HG03575 (cell line): ENCODE results near the gene GARIN6.
A peak's percentile ranks its signal among the peaks of the same experiment; 100 is the strongest.
"Not testable (repeated sequence)": the region's sequence is repeated elsewhere in the genome, so short reads cannot be mapped to it uniquely, and the experiment has no call there.

Experiments
- ATAC-seq: cut with Tn5 transposase; IDR thresholded peaks from one replicate; pipeline ENCODE4 v1.9.1; 2021; ENCODE audit not compliant: unreplicated experiment, insufficient number of reproducible peaks, low FRiP score; ENCODE audit errors: extremely low read depth

Gene GARIN6

DNA sequence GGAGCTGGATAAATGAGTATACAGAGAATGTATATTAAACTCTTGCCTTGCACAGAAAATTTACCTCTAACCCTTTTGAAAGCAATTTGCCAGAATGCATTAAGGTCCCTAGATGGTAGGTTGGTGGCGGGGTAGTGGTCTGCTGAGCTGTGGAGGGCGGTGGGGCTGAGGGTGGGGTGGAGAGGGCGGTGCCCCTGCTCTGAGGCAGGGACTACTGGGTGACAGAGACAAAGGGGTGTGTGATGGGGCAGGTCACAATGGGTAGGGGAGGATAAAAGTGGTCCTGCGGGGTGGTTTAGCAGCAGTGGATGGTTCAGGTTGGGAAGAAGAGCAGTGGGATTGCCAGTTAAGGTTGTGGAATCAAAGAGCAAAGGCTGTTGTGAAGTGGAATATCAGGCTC is at the start of gene GARIN6:
Gene GARIN6, plus strand, starts transcription at position 301 of the 400 bp plus-strand sequence. CDS start 422 bp downstream, outside the sequence.
- no peak for ATAC-seq

DNA sequence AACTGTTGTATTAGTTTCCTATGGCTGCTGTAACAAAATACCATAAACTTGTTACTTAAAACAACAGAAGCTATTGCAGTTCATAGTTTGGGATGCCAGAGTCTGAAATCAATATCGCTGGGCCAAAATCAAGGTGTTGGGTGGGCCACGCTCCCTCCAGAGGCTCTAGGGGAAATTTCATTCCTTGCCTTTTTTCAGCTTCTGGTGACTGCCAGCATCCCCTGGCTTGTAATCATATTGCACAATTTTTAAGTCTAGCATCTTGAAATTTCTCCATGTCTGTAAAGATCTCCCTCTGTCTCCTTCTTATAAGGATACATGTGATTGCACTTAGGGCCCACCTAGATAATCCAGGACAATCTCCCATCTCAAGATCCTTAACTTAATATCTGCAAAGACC is 48.8 kb upstream of the GARIN6 start:
- no peak for ATAC-seq

DNA sequence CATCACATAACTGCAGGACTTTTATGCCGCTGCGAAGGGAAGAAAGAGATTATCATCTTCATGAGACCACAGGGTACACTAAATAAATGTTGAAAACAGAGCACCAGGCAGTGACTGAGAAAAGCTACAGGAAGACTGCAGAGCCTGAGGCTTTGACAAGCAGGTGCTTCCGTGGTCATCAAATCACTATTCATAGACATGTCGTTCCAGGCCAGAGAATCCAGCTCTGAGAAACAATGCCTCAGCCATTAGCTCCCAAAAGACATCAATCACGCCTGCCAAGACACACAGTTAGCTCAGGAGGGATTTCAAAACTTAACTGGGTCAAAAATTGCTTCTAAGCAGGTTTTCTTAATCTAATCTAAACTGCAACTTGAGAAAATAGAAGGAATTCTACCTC is 47.2 kb upstream of the GARIN6 start:
- ATAC-seq, result peak; percentile 72

DNA sequence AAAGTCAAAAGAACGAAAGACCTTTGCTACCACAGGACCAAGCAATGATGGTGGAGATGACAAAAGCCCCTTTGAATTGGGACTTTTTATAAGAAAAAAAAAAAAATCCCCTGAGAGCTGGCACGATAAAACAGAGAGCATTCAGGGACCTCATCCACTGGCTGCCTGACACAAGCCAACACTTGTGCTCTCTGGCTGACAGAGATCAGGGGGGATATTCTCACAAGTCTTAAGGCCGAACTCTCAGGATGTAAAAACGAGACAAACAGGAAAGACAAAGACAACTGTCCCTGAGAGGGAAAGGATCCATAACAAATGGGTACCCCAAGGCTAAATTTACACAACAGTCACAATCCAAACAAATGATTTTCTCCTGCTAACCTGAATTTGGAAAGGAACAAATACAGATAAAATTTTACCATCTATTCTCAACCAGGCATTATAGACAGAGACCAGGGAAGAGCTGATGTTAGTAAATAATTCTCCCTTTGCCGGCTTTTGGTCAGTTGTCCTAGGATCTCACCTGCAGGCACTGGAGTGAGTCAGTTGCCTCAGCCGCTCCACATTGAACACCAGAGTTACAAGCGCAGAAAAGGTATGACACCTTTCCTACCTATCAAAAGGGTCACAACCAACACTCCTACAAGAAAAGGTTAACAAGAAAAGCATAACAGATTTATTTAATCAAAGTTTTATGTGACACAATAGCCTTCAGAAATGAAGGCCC is 37.9 kb upstream of the GARIN6 start:
- no peak for ATAC-seq

DNA sequence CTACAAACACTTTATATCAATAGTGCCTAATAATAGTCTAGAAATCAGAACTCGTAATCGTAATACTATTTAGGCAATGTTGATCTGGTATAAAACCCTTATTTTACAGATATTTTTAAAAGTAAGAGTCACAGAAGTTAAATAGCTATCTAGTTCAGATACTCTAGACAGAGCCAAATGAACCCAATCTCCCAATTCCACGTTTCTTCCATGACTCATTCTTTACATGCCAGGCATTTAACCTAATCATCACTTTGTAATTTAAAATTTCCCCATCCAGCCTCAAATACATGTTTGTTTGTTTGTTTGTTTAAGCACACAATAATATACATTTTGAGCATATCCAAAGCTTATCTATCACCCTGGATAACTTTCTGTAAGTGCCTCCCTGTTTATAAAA is 36.4 kb upstream of the GARIN6 start:
- no peak for ATAC-seq

DNA sequence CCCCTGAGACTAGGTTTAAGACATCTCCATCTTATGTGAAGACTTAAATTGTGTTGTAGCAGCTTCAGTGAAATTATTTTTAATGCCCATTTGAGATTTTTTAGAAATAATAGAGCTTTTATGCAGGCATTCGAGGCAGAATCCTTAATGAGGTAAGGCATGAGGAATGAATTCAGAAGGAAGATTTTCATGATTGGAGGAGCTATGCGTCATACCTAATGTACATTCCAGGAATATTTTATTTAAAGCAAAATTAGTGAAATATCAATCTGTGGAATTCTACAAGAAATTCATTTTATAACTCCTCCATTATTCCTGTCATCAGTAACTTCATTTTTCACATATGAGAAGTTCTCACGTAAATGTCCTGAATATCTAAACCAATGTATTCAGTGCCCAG is 36.0 kb upstream of the GARIN6 start:
- no peak for ATAC-seq

DNA sequence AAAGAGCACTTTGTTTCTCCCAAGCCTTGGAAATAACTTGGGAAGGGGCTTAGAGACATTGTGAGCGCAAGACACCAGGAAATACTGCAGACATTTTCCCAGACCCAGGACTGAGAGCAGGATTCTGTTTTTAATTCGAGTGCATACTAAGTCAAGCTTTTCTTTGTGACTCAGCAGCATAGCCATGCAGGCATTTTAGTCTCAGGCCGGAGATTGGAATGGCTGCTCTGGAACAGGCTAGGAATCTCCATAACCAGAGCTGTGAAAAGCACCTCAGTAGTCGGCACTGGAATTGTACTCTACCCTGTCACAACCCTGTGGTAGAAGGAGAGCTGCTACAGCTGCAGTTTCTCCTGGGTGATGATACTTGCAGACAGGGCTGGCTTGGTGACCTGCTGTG is 28.9 kb upstream of the GARIN6 start:
- ATAC-seq, result no peak

DNA sequence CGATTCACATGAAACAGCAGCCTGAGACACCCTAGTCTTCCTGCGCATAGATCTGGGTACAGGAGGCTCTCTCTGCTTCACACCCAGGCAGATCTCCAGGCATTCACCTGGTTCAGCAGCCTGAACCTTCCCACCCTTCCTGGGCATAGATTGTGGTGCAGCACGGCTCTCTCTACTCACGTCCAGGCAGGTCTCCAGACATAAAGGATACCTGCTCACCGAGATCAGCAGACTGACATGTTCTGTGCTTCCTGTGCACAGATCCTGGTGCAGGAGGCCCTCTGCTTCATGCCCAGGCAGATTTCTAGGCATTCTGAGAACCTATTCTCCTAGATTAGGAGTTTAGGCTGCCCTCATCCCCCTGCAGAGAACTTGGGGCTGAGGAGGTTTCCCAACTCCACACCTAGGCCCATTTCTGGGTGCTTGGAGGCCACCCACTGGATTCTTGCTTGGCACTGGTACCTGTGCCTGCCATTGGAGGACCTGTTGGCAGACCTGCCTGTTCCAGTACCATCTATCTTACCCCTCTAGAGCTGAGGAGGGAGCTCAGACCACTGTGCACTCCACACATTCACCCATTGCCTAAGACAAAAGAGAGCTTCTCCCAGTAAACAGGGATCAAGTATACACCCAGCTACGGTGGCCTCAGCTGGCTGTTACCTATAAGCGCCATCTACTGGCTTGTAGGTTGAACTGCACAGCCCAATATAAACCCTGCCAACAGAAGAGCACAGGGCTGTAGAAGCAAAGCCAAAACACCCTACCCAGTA is 28.0 kb upstream of the GARIN6 start:
- ATAC-seq, result peak; percentile 70

DNA sequence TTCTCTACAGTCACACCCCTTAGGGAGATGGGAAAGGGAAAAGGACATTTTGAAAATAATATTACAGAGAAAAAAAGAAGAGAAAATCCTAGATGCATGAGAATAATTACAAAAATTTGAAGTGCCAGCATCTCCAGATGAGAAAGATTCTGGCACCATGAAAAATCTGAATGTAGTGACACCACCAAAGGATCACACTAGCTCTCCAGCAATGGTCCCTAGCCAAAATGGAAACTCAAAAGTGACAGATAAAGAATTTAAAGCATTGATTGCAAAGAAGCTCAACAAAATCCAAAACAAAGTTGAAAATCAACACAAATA is 27.4 kb upstream of the GARIN6 start:
- ATAC-seq, result no peak

DNA sequence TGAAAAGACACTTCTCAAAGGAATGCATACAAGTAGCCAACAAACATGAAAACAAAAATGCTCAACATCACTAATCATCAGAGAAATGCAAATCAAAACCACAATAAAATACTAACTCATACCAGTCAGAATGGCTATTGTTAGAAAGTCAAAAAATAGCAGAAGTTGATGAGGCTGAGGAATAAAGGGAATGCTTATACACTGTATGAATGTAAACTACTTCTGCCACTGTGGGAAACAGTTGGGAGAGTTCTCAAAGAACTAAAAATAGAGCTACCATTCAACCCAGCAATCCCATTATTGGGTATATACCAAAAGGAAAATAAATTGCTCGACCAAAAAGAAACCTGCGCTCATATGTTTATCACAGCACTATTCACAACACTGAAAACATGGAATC is 23.0 kb upstream of the GARIN6 start:
- ATAC-seq, result not testable (repeated sequence)

DNA sequence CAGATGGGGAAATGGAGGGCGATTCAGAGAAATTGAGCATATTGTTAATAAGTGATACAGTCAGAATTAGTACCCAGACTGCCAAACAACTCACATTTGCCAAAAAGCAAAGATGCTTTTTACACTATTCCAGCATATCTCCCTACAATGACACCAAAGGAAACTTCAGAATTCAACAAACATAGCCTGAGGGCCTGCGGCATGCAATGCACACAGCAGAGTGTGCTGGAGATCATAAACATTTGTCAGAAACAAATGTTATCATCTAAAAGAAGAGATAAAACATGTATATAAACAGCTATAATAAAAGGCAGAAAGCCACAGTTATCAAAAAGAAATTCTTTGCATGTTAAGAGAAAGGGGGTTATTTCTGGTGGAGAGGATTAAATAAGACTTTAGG is 20.1 kb upstream of the GARIN6 start:
- no peak for ATAC-seq

DNA sequence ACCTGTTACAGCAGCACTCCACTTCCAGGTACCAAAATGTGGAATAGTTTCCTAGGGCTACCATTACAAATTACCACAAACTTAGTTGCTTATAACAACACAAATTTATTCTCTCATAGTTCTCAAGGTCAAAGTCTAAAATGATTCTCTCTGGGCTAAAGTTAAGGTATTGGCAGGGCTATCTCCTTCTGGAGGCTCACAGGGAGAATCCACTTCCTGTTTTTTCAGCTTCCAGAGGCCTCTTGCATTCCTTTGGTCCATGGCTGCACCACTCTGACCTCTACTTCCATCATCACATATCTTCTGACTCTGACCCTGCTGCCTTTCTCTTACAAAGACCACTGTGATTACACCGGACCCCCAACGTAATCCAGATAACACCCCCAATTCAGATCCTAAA is 2.9 kb upstream of the GARIN6 start:
- ATAC-seq, result no peak

DNA sequence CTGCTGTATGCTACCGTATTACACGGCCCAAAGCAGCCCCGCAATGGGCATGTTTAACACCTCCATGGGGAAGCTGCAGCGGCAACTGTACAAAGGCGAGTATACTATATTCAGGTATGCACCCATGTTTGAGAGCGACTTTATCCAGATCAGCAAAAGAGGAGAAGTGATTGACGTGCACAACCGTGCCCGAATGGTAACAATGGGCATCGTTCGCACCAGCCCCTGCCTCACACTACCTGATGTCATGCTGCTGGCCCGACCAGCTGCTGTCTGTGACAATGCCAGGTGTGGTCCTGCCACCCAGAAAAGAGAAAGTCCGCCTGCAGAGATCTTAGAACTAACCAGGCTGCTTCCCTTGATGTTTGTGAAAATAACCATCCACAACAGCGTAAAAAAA is 630 bp downstream of the GARIN6 start:
- ATAC-seq, result no peak

DNA sequence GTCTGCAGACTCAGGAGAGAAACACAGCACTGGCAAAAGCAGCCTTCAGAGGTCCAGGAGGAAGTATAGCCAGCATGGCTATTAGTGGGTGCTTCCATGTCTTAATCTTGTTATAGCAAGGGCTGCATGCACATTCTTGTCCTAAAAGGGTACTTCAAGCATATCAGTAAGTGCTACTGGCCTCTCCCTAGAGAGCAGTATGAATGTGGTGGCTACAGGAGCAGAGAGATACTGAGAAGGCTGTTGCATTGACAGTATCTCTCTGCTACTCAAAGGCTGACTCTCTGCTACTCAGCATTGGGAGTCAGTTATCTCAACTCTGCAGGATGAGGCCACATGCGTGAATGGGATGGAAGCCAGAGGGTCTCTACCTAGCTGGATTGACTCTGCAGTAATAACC is 2.0 kb downstream of the GARIN6 start:
- ATAC-seq, result no peak

DNA sequence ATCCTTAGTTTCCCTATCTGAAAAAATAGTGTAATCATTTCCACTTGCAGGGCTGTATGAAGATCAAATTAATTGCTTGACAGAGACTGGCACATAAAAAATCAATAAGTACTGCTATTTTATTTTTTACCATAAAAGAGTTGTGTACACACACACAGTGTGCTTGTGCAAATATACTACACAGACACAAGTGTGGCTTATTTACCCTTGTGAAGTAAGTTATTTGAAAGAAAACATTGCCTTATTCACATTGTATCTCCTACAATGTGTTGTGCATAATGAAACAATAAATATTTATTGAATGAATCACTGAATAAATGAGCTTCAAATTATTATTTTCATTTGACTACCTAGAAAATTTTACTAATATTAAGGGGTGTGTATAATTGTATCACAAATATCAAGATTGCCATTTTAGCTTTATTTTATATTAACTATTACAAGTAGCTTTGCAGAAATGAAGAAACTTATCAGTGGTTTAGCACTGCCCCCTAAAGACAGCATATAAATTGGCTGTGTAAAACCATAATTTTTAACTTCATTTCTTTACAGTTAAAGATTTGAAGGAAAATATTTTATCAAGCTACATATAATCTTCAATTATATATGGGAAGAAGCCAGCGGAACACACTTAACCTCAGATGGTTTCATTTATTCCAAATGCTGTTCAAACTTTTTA is 11.3 kb downstream of the GARIN6 start:
- ATAC-seq, result no peak

DNA sequence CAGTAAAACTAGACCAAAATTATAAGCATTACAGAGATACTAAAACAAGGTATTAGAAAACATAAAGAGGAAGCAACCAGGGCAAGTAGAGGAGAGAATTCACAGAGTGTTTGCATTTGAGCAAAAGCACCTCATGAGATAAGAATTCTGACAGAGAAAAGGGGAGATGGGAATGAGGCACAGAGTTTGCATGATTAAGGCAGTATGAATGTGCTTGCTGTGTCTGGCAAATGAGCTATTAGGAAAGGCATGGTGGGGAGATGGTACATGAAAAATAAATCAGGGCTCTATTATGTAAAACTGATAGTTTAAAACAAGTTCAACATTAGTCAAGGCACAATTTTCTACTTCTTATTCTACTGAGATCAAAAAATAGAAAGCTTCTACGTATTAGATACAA is 23.1 kb downstream of the GARIN6 start:
- no peak for ATAC-seq

DNA sequence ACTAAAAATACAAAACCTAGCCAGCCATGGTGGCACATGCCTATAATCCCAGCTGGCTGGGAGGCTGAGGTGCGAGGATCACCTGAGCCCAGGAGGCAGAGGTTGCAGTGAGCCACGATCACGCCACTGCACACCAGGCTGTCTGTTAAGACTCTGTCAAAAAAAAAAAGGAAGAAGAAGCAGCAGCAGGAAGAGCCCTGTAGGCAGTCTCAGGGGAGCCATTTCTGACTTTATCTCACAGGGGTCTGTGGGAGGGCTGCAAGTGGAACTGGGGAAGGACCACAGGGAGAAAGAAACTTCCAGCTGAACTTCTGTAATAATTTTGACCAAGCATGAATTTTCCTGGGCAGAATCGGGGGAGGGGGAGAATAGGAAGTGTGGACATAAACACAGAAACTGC is 32.7 kb downstream of the GARIN6 start:
- ATAC-seq, result no peak

DNA sequence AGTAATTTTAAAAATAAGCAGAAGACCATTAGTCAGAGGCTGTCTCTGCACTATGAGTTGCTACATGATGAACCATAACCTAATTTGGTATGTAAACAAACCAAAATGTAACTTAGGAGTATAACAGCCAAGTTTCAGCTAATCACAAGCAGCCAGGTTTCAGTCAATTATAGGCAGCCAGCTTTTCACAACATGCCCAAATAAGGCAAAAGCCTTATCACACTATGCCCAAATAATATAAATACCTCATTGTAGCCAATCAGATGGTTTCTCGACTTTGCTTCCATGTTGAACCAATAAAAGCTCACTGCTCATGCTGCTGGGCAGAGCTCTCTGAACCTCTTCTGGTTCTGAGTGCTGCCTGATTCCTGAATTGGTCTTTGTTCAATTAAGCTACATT is 38.6 kb downstream of the GARIN6 start:
- ATAC-seq, result no peak

DNA sequence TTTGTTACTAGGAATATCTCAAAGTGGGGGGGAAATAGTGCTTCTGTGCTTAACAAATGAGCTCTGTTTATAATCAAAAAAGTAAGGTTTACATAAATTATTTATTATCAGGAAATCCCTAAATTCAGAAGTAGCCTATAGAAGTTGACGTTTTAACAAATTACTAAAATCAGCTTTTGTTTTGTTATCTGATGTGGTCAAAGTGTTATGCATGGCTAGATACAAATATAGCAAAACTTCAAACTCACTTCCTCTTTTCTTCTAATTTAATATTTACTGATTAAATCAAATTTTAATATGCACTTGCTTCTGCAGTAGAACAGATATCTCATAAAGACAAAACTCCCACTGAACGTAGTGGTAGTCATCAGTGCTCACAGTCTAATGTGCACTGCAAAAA is 47.5 kb downstream of the GARIN6 start:
- no peak for ATAC-seq
